Endodermal cell (in vitro differentiated cells): Measurements from ENCODE around the gene CNTN1. TPM values are rescaled to one million over a fixed set of nuclear protein-coding genes. Genes with fewer than 3 reads are reported as not detected.

Experiments used
- DNase-seq: peaks from one replicate; pipeline ENCODE4 v3.0.0-alpha.2; 2017
- H3K27ac ChIP-seq: 2 replicates; pipeline ENCODE4 v1.5.1; 2013; ENCODE audit warnings: mild to moderate bottlenecking, low read depth, low read length, moderate library complexity
- H3K27me3 ChIP-seq: 2 replicates; pipeline ENCODE4 v1.6.1; 2013; ENCODE audit warnings: mild to moderate bottlenecking, low read length, moderate library complexity; ENCODE audit not compliant: insufficient read depth, control insufficient read depth, poor library complexity, severe bottlenecking
- H3K36me3 ChIP-seq: 2 replicates; pipeline ENCODE4 v1.7.0; 2013; ENCODE audit warnings: mild to moderate bottlenecking, low read length, moderate library complexity; ENCODE audit not compliant: control insufficient read depth, insufficient read depth
- H3K4me1 ChIP-seq: one replicate; pipeline ENCODE4 v1.7.0; 2013; ENCODE audit warnings: low read length; ENCODE audit not compliant: control insufficient read depth, insufficient read depth
- H3K4me3 ChIP-seq: 2 replicates; pipeline ENCODE4 v1.5.1; 2013; ENCODE audit warnings: mild to moderate bottlenecking, low read length, moderate library complexity
- H3K9ac ChIP-seq: 2 replicates; pipeline ENCODE4 v1.6.1; 2013; ENCODE audit warnings: mild to moderate bottlenecking, low read length, moderate library complexity; ENCODE audit not compliant: poor library complexity, severe bottlenecking; ENCODE audit errors: extremely low read depth
- H3K9me3 ChIP-seq: 2 replicates; pipeline ENCODE4 v1.6.1; 2013; ENCODE audit warnings: mild to moderate bottlenecking, low read length, moderate library complexity; ENCODE audit not compliant: control insufficient read depth
- H3K27ac Mint-ChIP-seq: 2 replicates; pipeline ENCODE4 v1.8.0; 2020; ENCODE audit warnings: mixed read lengths
- H3K27me3 Mint-ChIP-seq: 2 replicates; pipeline ENCODE4 v1.8.0; 2021; ENCODE audit warnings: mild to moderate bottlenecking, mixed read lengths; ENCODE audit not compliant: insufficient read depth
- H3K36me3 Mint-ChIP-seq: 2 replicates; pipeline ENCODE4 v1.8.0; 2020; ENCODE audit warnings: low read depth, mixed read lengths
- H3K4me1 Mint-ChIP-seq: 2 replicates; pipeline ENCODE4 v1.8.0; 2020; ENCODE audit warnings: mixed read lengths
- H3K4me3 Mint-ChIP-seq: 2 replicates; pipeline ENCODE4 v1.8.0; 2020; ENCODE audit warnings: mild to moderate bottlenecking, moderate library complexity, mixed read lengths
- H3K9me3 Mint-ChIP-seq: 2 replicates; pipeline ENCODE4 v1.8.0; 2020; ENCODE audit warnings: mild to moderate bottlenecking, mixed read lengths
- CTCF ChIP-seq: fragments of 200-600 bp; sonication (generic); conservative IDR thresholded peaks from 2 replicates; pipeline ENCODE4 v1.5.0; 2021; ENCODE audit warnings: antibody characterized with exemption, mild to moderate bottlenecking
- WGBS, 2 experiments: methylation state at CpG; one replicate each; pipeline versions ENCODE4 v1.1.5 to v1.1.7; 2013; ENCODE audit warnings: missing lambda C conversion rate in 2 of 2, mixed read lengths in 1 of 2; ENCODE audit not compliant: insufficient coverage in 1 of 2, insufficient read length in 1 of 2; 5-methylcytosine and 5-hydroxymethylcytosine counted together
- total RNA-seq, 2 donors: library from RNA; stranded (reverse); fragmentation: NEBNext Ultra II Directional in 1 of 2; extraction: Animal tissue kit (Norgen Biotek cat#: 25700) in 1 of 2; gene quantifications; 2 replicates in 1 of 2; 3 replicates in 1 of 2; pipeline ENCODE4 v1.2.1, GENCODE V29; 2021

Gene CNTN1
- total RNA-seq, 2 donors from 2014 or later, result 8.4 to 8.6 TPM

DNA sequence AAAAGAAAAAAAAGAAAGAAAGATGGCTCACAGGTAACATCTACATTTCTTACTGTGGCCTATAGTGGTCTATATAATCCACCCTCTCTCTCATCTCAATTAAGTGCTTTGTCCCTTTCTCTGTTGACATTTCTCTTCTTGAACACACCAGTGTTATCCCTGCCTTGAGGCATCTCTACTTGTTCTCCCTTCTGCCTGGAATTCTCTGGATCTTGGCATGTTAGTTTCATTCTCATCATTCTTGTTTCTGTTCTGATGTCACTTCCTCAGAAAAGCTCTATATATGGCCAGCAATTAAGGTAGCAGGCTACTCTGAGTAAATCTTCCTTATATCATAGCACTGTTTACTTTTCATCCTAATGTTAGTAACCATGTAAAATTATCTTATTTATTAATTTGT is 340.1 kb downstream of the CNTN1 start:
- H3K9ac ChIP-seq, result no peak overlapping the region
- no peak overlapping the region for H3K27ac ChIP-seq
- H3K4me3 ChIP-seq, result no peak overlapping the region
- H3K27me3 ChIP-seq, result no peaks in the 10 kb centered on the region
- no peaks in the 10 kb centered on the region for H3K27me3 Mint-ChIP-seq
- TF ChIP-seq CTCF, result no peak
- no peaks in the 10 kb centered on the region for H3K36me3 Mint-ChIP-seq
- H3K4me1 Mint-ChIP-seq, result no peaks in the 10 kb centered on the region
- H3K4me1 ChIP-seq, result no peaks in the 10 kb centered on the region
- no peaks in the 10 kb centered on the region for H3K9me3 ChIP-seq
- no peak overlapping the region for H3K27ac Mint-ChIP-seq
- no peak for DNase-seq
- H3K4me3 Mint-ChIP-seq, result no peak overlapping the region
- no peaks in the 10 kb centered on the region for H3K36me3 ChIP-seq
- H3K9me3 Mint-ChIP-seq, result no peaks in the 10 kb centered on the region

DNA sequence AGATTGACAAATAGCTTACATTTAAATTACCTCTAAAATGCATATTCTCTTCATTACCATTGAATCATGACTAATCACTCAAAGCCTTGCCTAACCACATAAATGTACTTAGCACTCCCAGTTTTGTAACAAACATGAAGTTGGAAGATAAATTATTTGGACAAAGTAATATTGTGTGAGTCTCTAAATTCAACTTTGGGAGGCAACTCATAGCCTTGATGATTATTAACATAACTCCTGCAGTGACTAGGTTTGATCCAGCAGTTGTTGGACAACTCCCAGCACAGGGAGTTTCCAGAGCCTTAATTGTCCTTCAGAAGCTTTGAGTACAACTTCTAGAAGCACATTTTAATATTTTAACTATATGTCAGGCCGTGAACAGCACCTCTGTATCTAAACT is 342.4 kb downstream of the CNTN1 start:
- Mint-ChIP-seq H3K36me3 (no peaks in the 10 kb centered on the region), H3K4me3 (no peak overlapping the region), H3K27me3 (no peaks in the 10 kb centered on the region), H3K9me3 (no peaks in the 10 kb centered on the region), H3K4me1 (no peaks in the 10 kb centered on the region), H3K27ac (no peak overlapping the region)
- no peak for TF ChIP-seq CTCF
- Histone ChIP-seq H3K4me1 (no peaks in the 10 kb centered on the region), H3K27ac (no peak overlapping the region), H3K4me3 (no peak overlapping the region), H3K9me3 (no peaks in the 10 kb centered on the region), H3K36me3 (no peaks in the 10 kb centered on the region), H3K9ac (no peak overlapping the region), H3K27me3 (no peaks in the 10 kb centered on the region)
- 77 to 83% methylated on average over 1 of the region's 1 CpG for WGBS, 2 experiments
- DNase-seq, result no peak

- Mint-ChIP-seq H3K36me3 (no peaks in the 10 kb centered on the region), H3K4me3 (no peak overlapping the region), H3K9me3 (peaks cover 1% of the 10 kb centered on the region), H3K4me1 (no peaks in the 10 kb centered on the region), H3K27ac (no peak overlapping the region), H3K27me3 (no peaks in the 10 kb centered on the region)
- DNase-seq, result no peak
- no peaks in the 10 kb centered on the region for H3K4me1 ChIP-seq
- H3K36me3 ChIP-seq, result no peaks in the 10 kb centered on the region
- no peak for TF ChIP-seq CTCF
- H3K27me3 ChIP-seq, result no peaks in the 10 kb centered on the region
- H3K9ac ChIP-seq, result no peak overlapping the region
- no peak overlapping the region for H3K4me3 ChIP-seq
- H3K27ac ChIP-seq, result no peak overlapping the region
- H3K9me3 ChIP-seq, result no peaks in the 10 kb centered on the region
These were observed 347.2 kb downstream of the CNTN1 start for GRCh38 chr12:41039461-41039860.
